ENCODE data around the gene TIGAR.

TIGAR gene

GRCh38 chr12:4307593-4308333 lies 13.2 kb upstream of the TIGAR start:
- DNase-seq (ENCODE audit: low read depth), result no peak

GRCh38 chr12:4308334-4308950 lies 12.6 kb upstream of the TIGAR start:
- DNase-seq (ENCODE audit: low read depth), result no peak

DNA sequence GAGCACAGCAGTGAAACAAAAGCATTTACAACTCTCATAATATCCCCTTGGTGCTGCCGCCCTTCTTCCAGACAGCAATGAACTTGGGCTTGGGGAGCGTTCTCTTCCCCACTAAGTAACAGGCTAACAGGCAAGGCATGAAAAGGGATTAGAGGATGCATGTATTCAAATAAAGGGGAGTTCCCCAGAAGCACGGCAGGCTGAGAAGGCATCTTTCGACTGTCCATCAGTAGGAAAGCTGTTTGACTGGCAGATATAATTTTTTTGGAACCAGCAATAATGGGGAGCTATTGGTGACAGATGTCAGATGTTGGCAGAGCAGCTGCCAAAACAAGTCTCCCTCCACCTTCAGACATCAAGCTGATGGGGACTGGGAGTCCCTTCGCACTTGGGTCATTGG lies 9.2 kb upstream of the TIGAR start:
- DNase-seq (ENCODE audit: low read depth), result no peak

DNA sequence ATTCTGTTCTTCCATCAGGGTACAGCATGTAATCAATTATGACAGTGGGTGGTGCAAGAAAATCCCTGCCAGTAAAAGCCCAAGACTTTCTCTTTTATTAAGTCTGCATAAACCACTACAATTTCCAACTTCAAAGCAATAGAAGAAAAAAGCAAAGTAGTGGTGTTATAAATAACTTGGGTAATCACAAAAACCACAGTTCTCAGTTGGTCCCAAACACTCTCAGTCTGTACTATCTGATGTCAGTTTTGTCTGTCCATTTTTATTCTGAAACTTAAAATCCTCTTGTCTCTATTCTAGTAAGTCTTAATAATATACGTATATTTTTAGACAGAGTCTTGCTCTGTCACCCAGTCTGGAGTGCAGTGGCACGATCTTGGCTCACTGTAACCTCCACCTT lies 8.8 kb upstream of the TIGAR start:
- DNase-seq (ENCODE audit: low read depth), result no peak

- DNase-seq (ENCODE audit: low read depth), result no peak
These were observed 538 bp upstream of the TIGAR start for GRCh38 chr12:4320497-4320852.

- no peak for DNase-seq (ENCODE audit: low read depth)
These were observed 1.7 kb downstream of the TIGAR start for GRCh38 chr12:4322726-4323125.

DNA sequence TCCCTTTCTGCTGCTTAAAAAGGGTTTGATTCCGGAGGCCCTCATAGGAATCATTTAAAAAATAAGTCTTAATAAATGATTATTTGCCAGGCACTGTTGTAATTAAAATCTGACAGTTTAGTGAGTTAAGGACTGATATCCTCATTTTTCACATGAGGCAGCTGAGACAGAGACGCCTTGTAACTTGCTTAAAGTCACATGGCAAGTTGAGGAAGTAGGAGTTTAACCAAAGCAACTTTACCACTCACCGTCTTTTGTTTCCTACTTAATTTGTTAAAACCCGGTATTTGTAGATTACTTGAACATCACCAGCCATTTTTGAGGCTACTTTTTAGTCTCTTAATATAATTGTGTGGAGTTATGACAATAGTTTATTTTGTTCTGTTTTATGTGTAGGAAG lies 2.4 kb downstream of the TIGAR start:
- DNase-seq (ENCODE audit: low read depth), result no peak

- no peak for DNase-seq (ENCODE audit: low read depth)
These were observed 3.4 kb downstream of the TIGAR start for GRCh38 chr12:4324366-4324765.

DNA sequence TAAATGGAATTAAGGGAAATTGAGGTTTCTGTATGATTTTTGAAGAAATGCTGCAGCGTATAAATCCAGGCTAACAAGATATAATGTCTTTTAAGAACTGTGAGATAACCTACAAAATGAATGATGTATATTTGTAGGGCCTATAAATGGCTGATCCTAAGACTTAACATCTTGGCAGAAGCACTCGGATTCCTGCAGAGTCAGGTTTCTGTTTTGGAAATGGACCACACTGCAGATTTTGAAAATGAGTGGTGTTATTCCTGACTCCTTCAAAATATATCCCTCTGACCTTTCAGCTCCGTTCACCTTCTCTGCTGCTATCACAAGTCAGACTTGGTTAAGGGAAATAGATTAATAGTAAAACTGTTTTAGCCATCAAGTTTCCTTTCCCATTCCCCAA lies 5.0 kb downstream of the TIGAR start:
- no peak for DNase-seq (ENCODE audit: low read depth)

- no peak for DNase-seq (ENCODE audit: low read depth)
These were observed 6.3 kb downstream of the TIGAR start for GRCh38 chr12:4327293-4327692.

- DNase-seq (ENCODE audit: low read depth), result no peak
These were observed 9.2 kb downstream of the TIGAR start for GRCh38 chr12:4330203-4330602.

GRCh38 chr12:4331221-4331620 lies 10.2 kb downstream of the TIGAR start:
- no peak for DNase-seq (ENCODE audit: low read depth)

GRCh38 chr12:4331842-4332241 lies 10.8 kb downstream of the TIGAR start:
- no peak for DNase-seq (ENCODE audit: low read depth)

DNA sequence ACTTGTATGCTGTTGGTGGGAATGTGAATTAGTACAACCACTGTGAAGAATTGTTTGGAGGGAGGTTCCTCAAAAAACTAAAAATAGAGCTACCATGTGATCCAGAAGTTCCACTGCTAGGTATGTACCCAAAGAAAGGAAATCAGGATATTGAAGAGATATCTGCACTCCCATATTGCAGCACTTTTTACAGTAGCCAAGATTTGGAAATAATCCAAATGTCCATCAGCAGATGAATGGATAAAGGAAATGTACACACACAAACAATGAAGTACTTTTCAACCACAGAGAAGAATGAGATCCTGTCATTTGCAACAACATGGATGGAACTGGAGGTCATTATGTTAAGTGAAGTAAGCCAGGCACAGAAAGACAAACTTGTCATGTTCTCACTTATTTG lies 25.9 kb downstream of the TIGAR start:
- DNase-seq (ENCODE audit: low read depth), result no peak

DNA sequence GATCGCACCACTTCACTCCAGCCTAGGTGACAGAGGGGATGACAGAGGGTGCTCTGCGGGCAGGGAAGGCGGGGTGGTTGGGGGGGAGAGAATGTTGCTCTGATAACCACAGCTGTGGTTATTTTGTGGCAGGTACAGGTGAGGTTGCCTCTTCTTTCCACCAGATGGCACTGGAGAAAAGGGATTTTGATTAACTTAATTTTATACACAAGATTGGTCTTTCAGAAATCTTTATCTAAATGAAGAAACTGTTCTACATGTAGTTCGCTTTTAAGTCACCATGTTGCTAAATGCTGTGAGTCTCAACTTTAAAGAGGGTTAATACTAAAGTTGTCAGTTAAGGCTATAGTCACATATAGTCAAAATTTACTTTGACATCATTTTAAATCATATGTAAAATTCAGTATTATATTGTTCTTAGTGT lies 32.8 kb downstream of the TIGAR start:
- peak; percentile 30 for DNase-seq (ENCODE audit: low read depth)

- DNase-seq (ENCODE audit: low read depth), result no peak
These were observed 34.4 kb downstream of the TIGAR start for GRCh38 chr12:4355156-4356040.

DNA sequence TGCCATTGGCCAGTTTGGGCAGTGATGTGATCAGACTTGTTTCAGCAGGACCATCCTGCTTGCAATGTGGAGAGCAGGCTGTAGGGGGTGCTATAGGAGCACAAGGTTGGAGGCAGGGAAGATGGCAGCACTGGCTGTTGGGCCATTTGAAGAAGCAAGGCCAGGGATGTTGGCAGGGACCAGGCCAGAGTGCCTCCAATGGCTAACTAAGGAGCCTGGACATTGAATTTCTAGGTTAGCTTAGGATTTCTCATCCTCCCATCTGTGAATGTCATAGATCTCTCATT lies 35.0 kb downstream of the TIGAR start:
- DNase-seq (ENCODE audit: low read depth), result no peak

- DNase-seq (ENCODE audit: low read depth), result no peak
These were observed 45.1 kb downstream of the TIGAR start for GRCh38 chr12:4366090-4366489.

DNA sequence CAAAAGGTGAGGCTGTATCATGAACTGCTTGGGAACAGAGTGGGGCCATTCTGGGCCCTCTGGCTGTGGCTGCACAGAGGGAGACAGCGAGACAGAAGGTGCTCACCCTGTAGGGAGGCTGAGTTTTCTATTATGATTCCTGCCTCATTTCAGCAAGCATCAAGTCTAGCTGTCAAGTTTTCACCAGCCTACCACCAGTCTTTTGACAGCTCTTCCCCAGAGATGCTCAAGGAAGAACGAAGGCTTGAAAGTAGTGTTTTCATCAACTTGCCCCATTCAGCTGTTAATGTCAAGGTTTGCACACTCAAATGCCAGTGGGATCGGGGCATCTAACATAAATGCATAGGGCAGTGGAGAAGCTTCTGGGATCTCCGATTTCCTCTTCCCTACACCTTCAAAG lies 48.5 kb downstream of the TIGAR start:
- no peak for DNase-seq (ENCODE audit: low read depth)

DNA sequence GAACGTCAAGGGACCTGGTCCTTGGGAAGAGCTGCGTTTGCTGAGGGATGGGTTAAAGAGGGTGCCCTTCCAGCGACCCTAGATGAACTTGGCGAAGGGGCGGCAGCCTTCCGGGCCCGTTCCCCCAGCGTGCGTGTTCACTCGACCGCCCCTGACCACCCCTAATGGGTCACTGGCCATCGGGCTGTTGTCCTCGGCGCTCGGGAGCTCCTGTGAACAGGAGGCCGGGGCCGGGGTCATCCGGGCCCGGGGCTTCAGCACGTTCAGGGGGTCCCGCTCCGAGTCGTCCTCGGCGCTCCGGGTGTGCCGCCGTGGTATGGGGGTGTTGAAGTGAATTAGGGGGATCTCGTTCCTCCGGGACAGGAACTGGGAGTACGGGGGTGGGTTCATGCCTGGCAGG lies 49.3 kb downstream of the TIGAR start:
- DNase-seq (ENCODE audit: low read depth), result no peak

DNA sequence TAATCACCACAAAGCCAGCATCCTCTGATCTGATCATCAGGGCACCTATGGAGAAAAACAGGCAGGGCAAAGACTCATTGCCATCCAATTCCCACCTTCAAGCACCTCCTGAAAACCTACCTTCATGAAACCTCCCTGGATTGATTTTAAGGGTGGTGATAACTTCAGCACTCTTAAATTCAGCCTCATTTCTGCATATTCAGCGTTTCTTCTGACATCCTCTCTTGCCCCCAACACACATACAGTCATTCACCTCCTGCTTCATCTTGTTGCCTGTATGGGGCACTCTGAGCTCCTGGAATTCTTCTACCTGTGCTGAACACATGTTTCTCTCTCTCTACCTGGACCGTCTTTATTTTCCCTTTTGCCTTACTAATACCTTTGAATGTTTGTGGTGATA lies 51.6 kb downstream of the TIGAR start:
- DNase-seq (ENCODE audit: low read depth), result no peak

DNA sequence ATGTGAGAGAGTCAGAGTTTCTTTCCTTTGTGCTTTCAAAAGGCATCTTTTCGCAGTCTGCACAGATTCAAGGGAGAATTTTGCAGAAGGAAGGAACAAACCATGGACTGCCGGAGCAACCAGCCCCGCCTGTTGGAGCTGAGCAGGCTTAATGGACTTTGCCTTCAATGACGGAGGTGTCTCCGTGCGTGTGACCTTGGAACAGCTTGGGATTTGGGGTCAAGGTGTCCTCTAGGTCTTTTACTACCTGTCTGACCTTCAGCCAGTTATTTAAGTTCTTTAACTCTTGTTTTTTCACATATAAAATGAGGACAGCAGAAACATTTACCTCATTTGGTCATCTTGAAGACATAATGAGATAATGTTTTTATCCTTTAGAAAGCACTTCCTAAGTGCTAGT lies 54.4 kb downstream of the TIGAR start:
- DNase-seq (ENCODE audit: low read depth), result no peak

DNA sequence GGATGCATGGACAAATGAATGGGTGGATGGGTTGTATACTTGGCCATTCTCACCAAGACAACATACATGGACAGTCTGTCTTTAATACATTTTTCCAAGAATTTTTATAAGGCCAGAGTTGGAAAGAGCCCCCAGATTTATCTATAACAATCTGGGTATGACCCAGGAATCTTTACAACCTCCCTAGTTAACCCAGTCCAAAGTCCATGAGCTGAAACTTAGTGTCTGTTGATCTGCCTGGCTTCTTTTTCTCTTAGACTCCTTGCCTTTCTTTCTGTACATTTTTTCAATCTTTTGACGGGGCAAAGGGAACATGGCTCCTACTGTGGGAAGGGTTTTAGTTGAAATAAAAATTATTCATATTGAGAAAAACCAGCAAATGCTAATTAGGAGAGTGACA lies 57.8 kb downstream of the TIGAR start:
- DNase-seq (ENCODE audit: low read depth), result no peak
